K562 (cell line): ENCODE data around the gene ATXN1. TPM values are rescaled to one million over a fixed set of nuclear protein-coding genes. Genes with fewer than 3 reads are reported as not detected.

Source experiments
- ATF7 ChIP-seq: fragments of 450-650 bp; IDR thresholded peaks from 2 replicates; pipeline ENCODE4 v1.7.1; 2014; ENCODE audit warnings: mild to moderate bottlenecking, moderate library complexity
- CEBPB ChIP-seq: fragments of 450-650 bp; IDR thresholded peaks from 2 replicates; pipeline ENCODE4 v1.6.1; 2016; ENCODE audit warnings: missing genetic modification characterization, missing compliant biosample characterization
- ELF1 ChIP-seq: fragments of 200-800 bp; sonication (Bioruptor generic); IDR thresholded peaks from 2 replicates; pipeline ENCODE4 v1.6.1; 2016; ENCODE audit warnings: missing genetic modification characterization, missing compliant biosample characterization
- HNRNPLL ChIP-seq: fragments of 200-400 bp; formaldehyde crosslinking; IDR thresholded peaks from 2 replicates; pipeline ENCODE4 v1.6.1; 2017; ENCODE audit warnings: low read length, low read depth, mild to moderate bottlenecking; ENCODE audit not compliant: poor library complexity, severe bottlenecking
- KAT2B ChIP-seq: IDR thresholded peaks from one replicate; pipeline ENCODE4 v1.6.1; 2012; ENCODE audit warnings: low read depth, mild to moderate bottlenecking, control low read depth, inconsistent platforms, low read length, moderate library complexity
- MECOM ChIP-seq: fragments of 250-450 bp; sonication (Bioruptor Pico); IDR thresholded peaks from 2 replicates; pipeline ENCODE4 v1.8.0; 2022; ENCODE audit warnings: inconsistent platforms
- NUFIP1 ChIP-seq: fragments of 450-650 bp; IDR thresholded peaks from 2 replicates; pipeline ENCODE4 v1.6.1; 2018; ENCODE audit not compliant: partially characterized antibody
- PPARD ChIP-seq: fragments of 250-450 bp; sonication (Bioruptor Pico); IDR thresholded peaks from 2 replicates; pipeline ENCODE4 v1.8.0; 2022; ENCODE audit warnings: inconsistent platforms, mild to moderate bottlenecking, moderate library complexity
- SAFB ChIP-seq: fragments of 200-400 bp; formaldehyde crosslinking; IDR thresholded peaks from 2 replicates; pipeline ENCODE4 v1.6.1; 2017; ENCODE audit warnings: low read depth, low read length, borderline replicate concordance
- SLC30A9 ChIP-seq: fragments of 250-450 bp; sonication (Bioruptor Pico); IDR thresholded peaks from 2 replicates; pipeline ENCODE4 v1.8.0; 2022; ENCODE audit warnings: mild to moderate bottlenecking, moderate library complexity
- SRSF3 ChIP-seq: fragments of 200-400 bp; formaldehyde crosslinking; IDR thresholded peaks from 2 replicates; pipeline ENCODE4 v1.6.1; 2016; ENCODE audit warnings: mild to moderate bottlenecking, low read length, moderate library complexity; ENCODE audit not compliant: insufficient read depth
- STAG1 ChIP-seq: sonication (generic); formaldehyde crosslinking; IDR thresholded peaks from 2 replicates; pipeline ENCODE4 v1.5.0; 2020; ENCODE audit warnings: missing genetic modification reagents, borderline replicate concordance
- U2AF1 ChIP-seq: fragments of 200-400 bp; formaldehyde crosslinking; optimal IDR thresholded peaks from 2 replicates; pipeline ENCODE3; 2017; ENCODE audit warnings: mild to moderate bottlenecking, low read depth, low read length, moderate library complexity
- XRCC5 ChIP-seq: fragments of 200-400 bp; formaldehyde crosslinking; IDR thresholded peaks from 2 replicates; pipeline ENCODE4 v1.6.1; 2017; ENCODE audit warnings: low read depth, mild to moderate bottlenecking, low read length
- ZNF124 ChIP-seq: sonication (generic); formaldehyde crosslinking; IDR thresholded peaks from 2 replicates; pipeline ENCODE4 v1.8.1; 2022; ENCODE audit warnings: missing genetic modification reagents
- ZNF146 ChIP-seq: IDR thresholded peaks from one replicate; pipeline ENCODE4 v1.6.1; 2018; ENCODE audit warnings: missing compliant biosample characterization; ENCODE audit not compliant: unreplicated experiment
- ZNF347 ChIP-seq: fragments of 450-650 bp; formaldehyde crosslinking; IDR thresholded peaks from 2 replicates; pipeline ENCODE4 v1.4.0; 2020; ENCODE audit warnings: low read depth, mild to moderate bottlenecking, moderate library complexity
- ZNF586 ChIP-seq: fragments of 450-650 bp; formaldehyde crosslinking; conservative IDR thresholded peaks from 2 replicates; pipeline ENCODE4 v1.4.0; 2020; ENCODE audit warnings: mild to moderate bottlenecking, moderate library complexity
- ZNF77 ChIP-seq: fragments of 250-450 bp; sonication (Bioruptor Pico); IDR thresholded peaks from 2 replicates; pipeline ENCODE4 v1.5.0; 2020
- polyA plus RNA-seq, 8 experiments: library from polyadenylated mRNA; depleted of rRNA in 4 of 8; stranded (reverse) in 5 of 8; unstranded in 3 of 8; fragments of >200 nt; fragmentation: Nextera tagmentation in 2 of 8; fragmentation: Illumina TruSeq in 1 of 8; extraction: Ambion mirVana in 2 of 8; extraction: Trizol in 1 of 8; gene quantifications; 2 replicates each; pipeline versions ENCODE4 v1.2.1 to v1.2.3, GENCODE V29; 2011 to 2014; ENCODE audit warnings: inconsistent platforms in 1 of 8, missing spikeins in 1 of 8
- total RNA-seq, 7 experiments: library from RNA; depleted of rRNA in 6 of 7; stranded (reverse); fragments of >200 nt in 6 of 7; fragmentation: Illumina TruSeq in 2 of 7; extraction: Trizol in 2 of 7; gene quantifications; 2 replicates each; pipeline versions ENCODE4 v1.2.1 to v1.2.3, GENCODE V29; 2011 to 2021; ENCODE audit warnings: low replicate concordance in 1 of 7
- TF ChIP-seq, protein P1 (sequence below): IDR thresholded peaks from 2 replicates; pipeline ENCODE4 v1.6.1; 2016; ENCODE audit warnings: missing genetic modification characterization, missing compliant biosample characterization
- TF ChIP-seq, protein P2 (sequence below), 2 experiments: fragments of 450-650 bp in 1 of 2; sonication (generic) in 1 of 2; formaldehyde crosslinking in 1 of 2; IDR thresholded peaks in 1 of 2; conservative IDR thresholded peaks in 1 of 2; 2 replicates each; pipeline versions ENCODE4 v1.6.1 to v1.8.1; 2016 to 2023; ENCODE audit warnings: mild to moderate bottlenecking in 2 of 2, moderate library complexity in 2 of 2, inconsistent platforms in 1 of 2, missing genetic modification reagents in 1 of 2
- TF ChIP-seq, protein P3 (sequence below), 3 experiments: IDR thresholded peaks in 2 of 3; conservative IDR thresholded peaks in 1 of 3; 2 replicates each; pipeline ENCODE4 v1.5.1; 2011 to 2012; ENCODE audit warnings: low read length in 3 of 3, mild to moderate bottlenecking in 3 of 3, control low read depth in 2 of 3, improper control_type of control experiment in 1 of 3, inconsistent platforms in 1 of 3, low read depth in 1 of 3, mixed read lengths in 1 of 3, moderate library complexity in 1 of 3; ENCODE audit not compliant: insufficient read depth in 2 of 3
- TF ChIP-seq, protein P4 (sequence below): sonication (generic); formaldehyde crosslinking; IDR thresholded peaks from 2 replicates; pipeline ENCODE4 v1.8.1; 2023; ENCODE audit warnings: mild to moderate bottlenecking, missing genetic modification reagents

Gene ATXN1
- total and polyA plus RNA-seq, 9 of the 15 experiments (the other 6 are each of a cell fraction or from before 2014, with no cell fraction given), result under 0.01 to 1.2 (median 0.58) TPM

DNA sequence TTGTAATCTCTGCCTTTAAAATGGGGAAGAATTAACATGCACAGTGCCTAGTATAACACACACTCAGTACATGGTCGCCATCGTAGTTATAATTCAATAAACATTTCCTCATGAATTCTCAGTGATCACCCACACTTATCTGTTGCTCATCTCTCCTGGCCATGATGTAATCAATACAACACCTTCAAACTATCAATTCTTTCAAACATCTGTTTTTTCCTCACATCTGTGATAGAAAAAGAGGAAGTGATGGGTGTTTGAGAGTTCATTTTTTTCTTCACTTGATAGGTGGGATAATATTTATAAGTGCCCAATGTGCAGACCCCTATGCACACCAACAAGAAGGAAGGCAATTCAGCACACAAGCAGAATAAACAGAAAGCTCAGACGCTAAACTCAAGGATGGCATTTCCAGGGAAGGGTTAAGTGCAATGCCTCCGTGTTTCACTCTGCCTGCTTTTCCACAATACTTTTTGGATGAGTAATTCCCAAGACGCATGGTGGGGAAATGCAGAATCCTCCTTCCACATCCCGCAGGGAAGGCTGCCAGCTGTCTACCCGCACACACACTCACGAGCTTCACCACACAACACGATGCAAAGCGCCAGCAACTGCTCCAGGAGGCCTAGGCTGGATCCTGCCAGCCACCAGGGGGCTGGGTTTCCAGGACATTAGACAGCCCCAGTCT, 422.5 kb downstream of the ATXN1 start (continued):
- TF ChIP-seq XRCC5 (no peak), ZNF586 (CRISPR knock-in tag) (no peak), ZNF124 (CRISPR knock-in tag) (no peak), SAFB (no peak), HNRNPLL (no peak), STAG1 (no peak), SLC30A9 (CRISPR knock-in tag) (no peak), KAT2B (no peak), ZNF347 (CRISPR knock-in tag) (no peak), ELF1 (tag) (no peak), MECOM (CRISPR knock-in tag) (0 out of 2 replicates have a peak, but pooled peaks have one; percentile 15), NUFIP1 (no peak), ATF7 (peak; percentile 17; the same call in 1 of the 2 replicates), U2AF1 (no peak), ZNF146 (CRISPR knock-in tag) (no peak), CEBPB (peak; percentile 17; the same call in 1 of the 2 replicates), PPARD (no peak), ZNF77 (no peak), SRSF3 (no peak)
- TF ChIP-seq, protein P1, sequence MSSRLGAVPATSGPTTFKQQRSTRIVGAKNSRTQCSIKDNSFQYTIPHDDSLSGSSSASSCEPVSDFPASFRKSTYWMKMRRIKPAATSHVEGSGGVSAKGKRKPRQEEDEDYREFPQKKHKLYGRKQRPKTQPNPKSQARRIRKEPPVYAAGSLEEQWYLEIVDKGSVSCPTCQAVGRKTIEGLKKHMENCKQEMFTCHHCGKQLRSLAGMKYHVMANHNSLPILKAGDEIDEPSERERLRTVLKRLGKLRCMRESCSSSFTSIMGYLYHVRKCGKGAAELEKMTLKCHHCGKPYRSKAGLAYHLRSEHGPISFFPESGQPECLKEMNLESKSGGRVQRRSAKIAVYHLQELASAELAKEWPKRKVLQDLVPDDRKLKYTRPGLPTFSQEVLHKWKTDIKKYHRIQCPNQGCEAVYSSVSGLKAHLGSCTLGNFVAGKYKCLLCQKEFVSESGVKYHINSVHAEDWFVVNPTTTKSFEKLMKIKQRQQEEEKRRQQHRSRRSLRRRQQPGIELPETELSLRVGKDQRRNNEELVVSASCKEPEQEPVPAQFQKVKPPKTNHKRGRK (tag), result no peak
- TF ChIP-seq, protein P2, sequence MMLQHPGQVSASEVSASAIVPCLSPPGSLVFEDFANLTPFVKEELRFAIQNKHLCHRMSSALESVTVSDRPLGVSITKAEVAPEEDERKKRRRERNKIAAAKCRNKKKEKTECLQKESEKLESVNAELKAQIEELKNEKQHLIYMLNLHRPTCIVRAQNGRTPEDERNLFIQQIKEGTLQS (IDR thresholded peaks at IDR 0.05), result peak; percentile 45
- TF ChIP-seq, protein P2 (CRISPR knock-in tag; conservative IDR thresholded peaks at IDR 0.05), result no peak
- TF ChIP-seq, protein P3, sequence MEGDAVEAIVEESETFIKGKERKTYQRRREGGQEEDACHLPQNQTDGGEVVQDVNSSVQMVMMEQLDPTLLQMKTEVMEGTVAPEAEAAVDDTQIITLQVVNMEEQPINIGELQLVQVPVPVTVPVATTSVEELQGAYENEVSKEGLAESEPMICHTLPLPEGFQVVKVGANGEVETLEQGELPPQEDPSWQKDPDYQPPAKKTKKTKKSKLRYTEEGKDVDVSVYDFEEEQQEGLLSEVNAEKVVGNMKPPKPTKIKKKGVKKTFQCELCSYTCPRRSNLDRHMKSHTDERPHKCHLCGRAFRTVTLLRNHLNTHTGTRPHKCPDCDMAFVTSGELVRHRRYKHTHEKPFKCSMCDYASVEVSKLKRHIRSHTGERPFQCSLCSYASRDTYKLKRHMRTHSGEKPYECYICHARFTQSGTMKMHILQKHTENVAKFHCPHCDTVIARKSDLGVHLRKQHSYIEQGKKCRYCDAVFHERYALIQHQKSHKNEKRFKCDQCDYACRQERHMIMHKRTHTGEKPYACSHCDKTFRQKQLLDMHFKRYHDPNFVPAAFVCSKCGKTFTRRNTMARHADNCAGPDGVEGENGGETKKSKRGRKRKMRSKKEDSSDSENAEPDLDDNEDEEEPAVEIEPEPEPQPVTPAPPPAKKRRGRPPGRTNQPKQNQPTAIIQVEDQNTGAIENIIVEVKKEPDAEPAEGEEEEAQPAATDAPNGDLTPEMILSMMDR (IDR thresholded peaks at IDR 0.05 in 2 of 3, conservative IDR thresholded peaks at IDR 0.05 in 1 of 3; ENCODE audit: insufficient read depth in 2 of 3, low read depth in 1 of 3, low read length in 3 of 3), result peak; percentile 48 to 65 (median 49)
- TF ChIP-seq, protein P4, sequence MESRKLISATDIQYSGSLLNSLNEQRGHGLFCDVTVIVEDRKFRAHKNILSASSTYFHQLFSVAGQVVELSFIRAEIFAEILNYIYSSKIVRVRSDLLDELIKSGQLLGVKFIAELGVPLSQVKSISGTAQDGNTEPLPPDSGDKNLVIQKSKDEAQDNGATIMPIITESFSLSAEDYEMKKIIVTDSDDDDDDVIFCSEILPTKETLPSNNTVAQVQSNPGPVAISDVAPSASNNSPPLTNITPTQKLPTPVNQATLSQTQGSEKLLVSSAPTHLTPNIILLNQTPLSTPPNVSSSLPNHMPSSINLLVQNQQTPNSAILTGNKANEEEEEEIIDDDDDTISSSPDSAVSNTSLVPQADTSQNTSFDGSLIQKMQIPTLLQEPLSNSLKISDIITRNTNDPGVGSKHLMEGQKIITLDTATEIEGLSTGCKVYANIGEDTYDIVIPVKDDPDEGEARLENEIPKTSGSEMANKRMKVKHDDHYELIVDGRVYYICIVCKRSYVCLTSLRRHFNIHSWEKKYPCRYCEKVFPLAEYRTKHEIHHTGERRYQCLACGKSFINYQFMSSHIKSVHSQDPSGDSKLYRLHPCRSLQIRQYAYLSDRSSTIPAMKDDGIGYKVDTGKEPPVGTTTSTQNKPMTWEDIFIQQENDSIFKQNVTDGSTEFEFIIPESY (CRISPR knock-in tag), result peak; percentile 72
